NCI-H2196 (cell line): ENCODE measurements around the gene TFDP2.
A peak's percentile ranks its signal among the peaks of the same experiment; 100 is the strongest.
"Not testable (repeated sequence)": the region's sequence is repeated elsewhere in the genome, so short reads cannot be mapped to it uniquely, and the experiment has no call there.

Experiments
- DNase-seq: peaks from one replicate; lab custom pipeline; 2025; ENCODE audit not compliant: unreplicated experiment; lab: John Stamatoyannopoulos, UW

TFDP2 gene

GRCh38 chr3:142148792-142149672, at the start of gene TFDP2:
TSS of gene TFDP2 (minus strand) at chr3:142149544. CDS start at chr3:142101749, 47,795 bp downstream.
- peak; percentile 95 for DNase-seq

- no peak for DNase-seq
Observed at GRCh38 chr3:142188846-142189245, 39.5 kb upstream of the TFDP2 start.

GRCh38 chr3:142180761-142181362, 31.5 kb upstream of the TFDP2 start:
- peak; percentile 17 for DNase-seq

- DNase-seq: no peak
Observed at GRCh38 chr3:142175478-142175877, 26.1 kb upstream of the TFDP2 start.

- DNase-seq: no peak
Observed at GRCh38 chr3:142174559-142174958, 25.2 kb upstream of the TFDP2 start.

- no peak for DNase-seq
Observed at GRCh38 chr3:142168514-142168913, 19.2 kb upstream of the TFDP2 start.

- DNase-seq: no peak
Observed at GRCh38 chr3:142165194-142165593, 15.8 kb upstream of the TFDP2 start.

GRCh38 chr3:142159083-142159740, 9.9 kb upstream of the TFDP2 start:
- no peak for DNase-seq

- no peak for DNase-seq
Observed at GRCh38 chr3:142154186-142154585, 4.8 kb upstream of the TFDP2 start.

GRCh38 chr3:142152384-142152783, 3.0 kb upstream of the TFDP2 start:
- no peak for DNase-seq

- no peak for DNase-seq
Observed at GRCh38 chr3:142151828-142152227, 2.5 kb upstream of the TFDP2 start.

- no peak for DNase-seq
Observed at GRCh38 chr3:142151240-142151639, 1.9 kb upstream of the TFDP2 start.

GRCh38 chr3:142150271-142150670, 927 bp upstream of the TFDP2 start:
- DNase-seq: no peak

GRCh38 chr3:142149673-142149992, 289 bp upstream of the TFDP2 start:
- no peak for DNase-seq

- DNase-seq: no peak
Observed at GRCh38 chr3:142148044-142148791, 1.1 kb downstream of the TFDP2 start.

GRCh38 chr3:142144587-142144986, 4.8 kb downstream of the TFDP2 start:
- not testable (repeated sequence) for DNase-seq

GRCh38 chr3:142140608-142141285, 8.6 kb downstream of the TFDP2 start:
- DNase-seq: not testable (repeated sequence)

GRCh38 chr3:142137089-142137488, 12.3 kb downstream of the TFDP2 start:
- not testable (repeated sequence) for DNase-seq

- DNase-seq: no peak
Observed at GRCh38 chr3:142134799-142135325, 14.5 kb downstream of the TFDP2 start.

GRCh38 chr3:142129516-142130171, 19.7 kb downstream of the TFDP2 start:
- DNase-seq: no peak
